HFFc6 (cell line): Measurements from ENCODE around the gene INPP5J. TPM values are rescaled to one million over a fixed set of nuclear protein-coding genes. Genes with fewer than 3 reads are reported as not detected.

Experiments
- DNase-seq: peaks from one replicate; pipeline ENCODE4 v3.0.0-alpha.2; 2018
- H3K27ac Mint-ChIP-seq: 2 replicates; pipeline ENCODE4 v1.8.0; 2020; ENCODE audit warnings: mild to moderate bottlenecking, mixed read lengths
- H3K27me3 Mint-ChIP-seq: 2 replicates; pipeline ENCODE4 v1.8.0; 2021; ENCODE audit warnings: mild to moderate bottlenecking, moderate library complexity, mixed read lengths; ENCODE audit not compliant: insufficient read depth
- H3K36me3 Mint-ChIP-seq: 2 replicates; pipeline ENCODE4 v1.8.0; 2021; ENCODE audit warnings: low read depth, mixed read lengths
- H3K4me1 Mint-ChIP-seq: 2 replicates; pipeline ENCODE4 v1.8.0; 2020; ENCODE audit warnings: low read depth, mixed read lengths
- H3K4me3 Mint-ChIP-seq: 2 replicates; pipeline ENCODE4 v1.8.0; 2020; ENCODE audit warnings: mild to moderate bottlenecking, moderate library complexity, mixed read lengths
- H3K9me3 Mint-ChIP-seq: 2 replicates; pipeline ENCODE4 v1.8.0; 2020; ENCODE audit warnings: mild to moderate bottlenecking, mixed read lengths
- CTCF ChIP-seq: fragments of 200-600 bp; sonication (generic); IDR thresholded peaks from 2 replicates; pipeline ENCODE4 v1.5.0; 2021; ENCODE audit warnings: antibody characterized with exemption, mild to moderate bottlenecking
- total RNA-seq, 6 experiments: library from RNA; stranded (reverse); fragmentation: NEBNext Ultra II Directional; extraction: Animal tissue kit (Norgen Biotek cat#: 25700); gene quantifications; 2 replicates in 1 of 6; 3 replicates in 5 of 6; pipeline ENCODE4 v1.2.3, GENCODE V29; 2021

INPP5J gene
- total RNA-seq, 6 experiments from 2014 or later = 0.69 to 1.6 (median 1.0) TPM

GRCh38 chr22:31103111-31103510 is 19.7 kb upstream of the INPP5J start:
- TF ChIP-seq CTCF = no peak
- Mint-ChIP-seq H3K27me3 (peaks cover 38% of the 10 kb centered on the region), H3K36me3 (peaks cover 15% of the 10 kb centered on the region), H3K4me1 (peaks cover 58% of the 10 kb centered on the region), H3K27ac (peak overlapping the region; percentile 95), H3K9me3 (no peaks in the 10 kb centered on the region), H3K4me3 (peak overlapping the region; percentile 26)
- no peak for DNase-seq

- Mint-ChIP-seq H3K27ac (peak overlapping the region; percentile 95), H3K27me3 (peaks cover 38% of the 10 kb centered on the region)
- DNase-seq = no peak
Measured at GRCh38 chr22:31103899-31104694, 18.7 kb upstream of the INPP5J start.

GRCh38 chr22:31104869-31105268 is 17.9 kb upstream of the INPP5J start:
- H3K4me3 Mint-ChIP-seq = no peak overlapping the region
- no peak overlapping the region for H3K27ac Mint-ChIP-seq
- peaks cover 15% of the 10 kb centered on the region for H3K36me3 Mint-ChIP-seq
- peaks cover 38% of the 10 kb centered on the region for H3K27me3 Mint-ChIP-seq
- H3K4me1 Mint-ChIP-seq = peaks cover 54% of the 10 kb centered on the region
- TF ChIP-seq CTCF = no peak
- no peak for DNase-seq
- H3K9me3 Mint-ChIP-seq = no peaks in the 10 kb centered on the region

More at GRCh38 chr22:31103899-31104694, 18.7 kb upstream of the INPP5J start:
- Mint-ChIP-seq H3K4me3 (no peak overlapping the region), H3K4me1 (peaks cover 58% of the 10 kb centered on the region), H3K9me3 (no peaks in the 10 kb centered on the region), H3K36me3 (peaks cover 15% of the 10 kb centered on the region)
- no peak for TF ChIP-seq CTCF

GRCh38 chr22:31105282-31105929 is 17.4 kb upstream of the INPP5J start:
- peak overlapping the region; percentile 94 for H3K4me3 Mint-ChIP-seq
- no peak for DNase-seq
- H3K27me3 Mint-ChIP-seq = peaks cover 35% of the 10 kb centered on the region
- peak overlapping the region; percentile 98 for H3K27ac Mint-ChIP-seq
- H3K9me3 Mint-ChIP-seq = no peaks in the 10 kb centered on the region
- peaks cover 54% of the 10 kb centered on the region for H3K4me1 Mint-ChIP-seq
- TF ChIP-seq CTCF = no peak
- peaks cover 15% of the 10 kb centered on the region for H3K36me3 Mint-ChIP-seq

- H3K27me3 Mint-ChIP-seq = peaks cover 33% of the 10 kb centered on the region
- peak; percentile 40 for DNase-seq
- peaks cover 52% of the 10 kb centered on the region for H3K4me1 Mint-ChIP-seq
- H3K27ac Mint-ChIP-seq = peak overlapping the region; percentile 98
- H3K36me3 Mint-ChIP-seq = peaks cover 14% of the 10 kb centered on the region
- TF ChIP-seq CTCF = peak; percentile 57
- H3K4me3 Mint-ChIP-seq = peak overlapping the region; percentile 94
- no peaks in the 10 kb centered on the region for H3K9me3 Mint-ChIP-seq
Measured at GRCh38 chr22:31106001-31106571, 16.7 kb upstream of the INPP5J start.
